K562 (cell line): Measurements from ENCODE around the gene KLHDC10. TPM values are rescaled to one million over a fixed set of nuclear protein-coding genes. Genes with fewer than 3 reads are reported as not detected.
A peak's percentile ranks its signal among the peaks of the same experiment; 100 is the strongest.

Source experiments
- ATF1 ChIP-seq, 2 experiments: fragments of 450-650 bp in 1 of 2; IDR thresholded peaks; 2 replicates each; pipeline ENCODE4 v1.6.1; 2016; ENCODE audit warnings: missing compliant biosample characterization in 1 of 2, missing genetic modification characterization in 1 of 2
- CHD2 ChIP-seq: IDR thresholded peaks from 2 replicates; pipeline ENCODE4 v1.6.1; 2011; ENCODE audit warnings: low read depth, low read length
- GATA2 ChIP-seq: sonication (generic); formaldehyde crosslinking; IDR thresholded peaks from 2 replicates; pipeline ENCODE4 v1.4.0; 2020; ENCODE audit warnings: mild to moderate bottlenecking, missing genetic modification reagents
- JUNB ChIP-seq: fragments of 450-650 bp; formaldehyde crosslinking; conservative IDR thresholded peaks from 2 replicates; pipeline ENCODE4 v1.4.0; 2020; ENCODE audit warnings: mild to moderate bottlenecking
- MED1 ChIP-seq: sonication (generic); formaldehyde crosslinking; IDR thresholded peaks from 2 replicates; pipeline ENCODE4 v1.8.1; 2023; ENCODE audit warnings: missing genetic modification reagents, borderline replicate concordance
- NBN ChIP-seq: fragments of 450-650 bp; IDR thresholded peaks from 2 replicates; pipeline ENCODE4 v1.6.1; 2016; ENCODE audit warnings: low read depth, mild to moderate bottlenecking
- NELFE ChIP-seq: IDR thresholded peaks from 2 replicates; pipeline ENCODE4 v1.6.1; 2011; ENCODE audit warnings: mild to moderate bottlenecking; ENCODE audit not compliant: insufficient read depth, insufficient read length
- NR1H2 ChIP-seq: sonication (generic); formaldehyde crosslinking; IDR thresholded peaks from 2 replicates; pipeline ENCODE4 v1.4.0; 2020; ENCODE audit warnings: mild to moderate bottlenecking, missing genetic modification reagents
- PRPF4 ChIP-seq: fragments of 200-400 bp; formaldehyde crosslinking; IDR thresholded peaks from one replicate; pipeline ENCODE4 v1.6.1; 2017; ENCODE audit warnings: low read length, low read depth, mild to moderate bottlenecking; ENCODE audit not compliant: insufficient read depth, poor library complexity, severe bottlenecking
- PTTG1 ChIP-seq: fragments of 450-650 bp; IDR thresholded peaks from 2 replicates; pipeline ENCODE4 v1.6.1; 2016; ENCODE audit warnings: low read depth, mild to moderate bottlenecking, missing genetic modification characterization, missing compliant biosample characterization
- RUNX1 ChIP-seq: sonication (generic); IDR thresholded peaks from 2 replicates; pipeline ENCODE4 v1.6.1; 2016; ENCODE audit warnings: antibody characterized with exemption, low read depth
- WHSC1 ChIP-seq: IDR thresholded peaks from one replicate; pipeline ENCODE4 v1.6.1; 2012; ENCODE audit warnings: low read length, control low read depth, inconsistent platforms
- ZBED1 ChIP-seq: IDR thresholded peaks from 2 replicates; pipeline ENCODE4 v1.6.1; 2014
- ZFP30 ChIP-seq: fragments of 250-450 bp; sonication (Bioruptor Pico); IDR thresholded peaks from 2 replicates; pipeline ENCODE4 v1.8.0; 2022; ENCODE audit warnings: moderate library complexity, mild to moderate bottlenecking, inconsistent platforms, borderline replicate concordance
- ZNF311 ChIP-seq: fragments of 250-450 bp; sonication (Bioruptor Pico); IDR thresholded peaks from 2 replicates; pipeline ENCODE4 v1.4.0; 2020; ENCODE audit warnings: mild to moderate bottlenecking, moderate library complexity
- polyA plus RNA-seq, 8 experiments: library from polyadenylated mRNA; depleted of rRNA in 4 of 8; stranded (reverse) in 5 of 8; unstranded in 3 of 8; fragments of >200 nt; fragmentation: Nextera tagmentation in 2 of 8; fragmentation: Illumina TruSeq in 1 of 8; extraction: Ambion mirVana in 2 of 8; extraction: Trizol in 1 of 8; gene quantifications; 2 replicates each; pipeline versions ENCODE4 v1.2.1 to v1.2.3, GENCODE V29; 2011 to 2014; ENCODE audit warnings: inconsistent platforms in 1 of 8, missing spikeins in 1 of 8
- total RNA-seq, 7 experiments: library from RNA; depleted of rRNA in 6 of 7; stranded (reverse); fragments of >200 nt in 6 of 7; fragmentation: Illumina TruSeq in 2 of 7; extraction: Trizol in 2 of 7; gene quantifications; 2 replicates each; pipeline versions ENCODE4 v1.2.1 to v1.2.3, GENCODE V29; 2011 to 2021; ENCODE audit warnings: low replicate concordance in 1 of 7
- TF ChIP-seq, protein P1 (sequence below): IDR thresholded peaks from 2 replicates; pipeline ENCODE4 v1.6.1; 2011; ENCODE audit not compliant: insufficient read length; ENCODE audit errors: extremely low read depth
- TF ChIP-seq, protein P2 (sequence below): fragments of 450-650 bp; formaldehyde crosslinking; IDR thresholded peaks from 2 replicates; pipeline ENCODE4 v1.4.0; 2020; ENCODE audit warnings: mild to moderate bottlenecking, moderate library complexity
- TF ChIP-seq, protein P3 (sequence below): fragments of 450-650 bp; formaldehyde crosslinking; conservative IDR thresholded peaks from 2 replicates; pipeline ENCODE4 v1.4.0; 2022; ENCODE audit warnings: mild to moderate bottlenecking, missing genetic modification characterization
- TF ChIP-seq, protein P4 (sequence below): sonication (generic); formaldehyde crosslinking; IDR thresholded peaks from 2 replicates; pipeline ENCODE4 v1.8.0; 2022; ENCODE audit warnings: missing genetic modification reagents, mild to moderate bottlenecking, moderate library complexity, borderline replicate concordance

KLHDC10 gene
- total and polyA plus RNA-seq, 9 of the 15 experiments (the other 6 are each of a cell fraction or from before 2014, with no cell fraction given): 9.8 to 80.5 (median 31.4) TPM

DNA sequence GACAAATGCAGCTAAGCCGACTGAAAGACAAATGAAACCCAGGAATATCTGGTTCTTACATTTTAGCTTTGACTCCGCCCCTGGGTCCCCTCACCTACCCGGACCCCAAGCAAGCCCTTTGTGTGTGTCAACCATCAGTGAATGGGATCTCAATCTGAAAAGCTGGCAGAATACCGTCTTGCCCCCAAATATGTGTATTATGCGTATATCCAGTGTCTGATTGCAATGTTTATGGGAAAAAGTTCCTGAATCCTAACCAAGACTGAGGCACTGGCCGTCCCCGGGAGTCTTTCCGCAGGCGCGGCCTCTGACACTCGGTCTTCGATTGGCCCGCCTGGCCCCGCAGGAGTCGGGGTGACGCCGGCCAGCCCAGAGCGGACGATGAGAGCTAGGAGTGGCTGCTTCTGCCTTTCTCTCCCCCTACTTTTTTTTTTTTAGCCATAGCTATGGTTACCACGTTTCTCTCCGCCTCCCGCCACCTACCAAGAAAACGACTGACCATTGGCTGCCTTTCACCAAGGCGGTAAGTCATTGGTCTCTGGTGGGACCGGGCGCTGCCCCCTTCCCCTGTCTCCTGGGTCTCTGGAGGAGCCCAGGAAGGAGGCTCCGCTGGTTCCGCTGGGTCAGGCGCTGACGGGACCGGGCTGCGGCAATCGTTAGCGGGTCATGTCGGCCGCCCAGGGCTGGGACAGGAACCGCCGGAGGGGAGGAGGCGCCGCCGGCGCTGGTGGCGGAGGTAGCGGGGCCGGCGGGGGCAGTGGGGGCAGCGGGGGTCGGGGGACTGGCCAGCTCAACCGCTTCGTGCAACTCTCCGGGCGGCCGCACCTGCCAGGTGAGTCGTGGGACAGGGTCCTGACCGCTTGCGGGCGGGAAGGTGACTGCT, at the start of gene KLHDC10 (continued):
- no peak for TF ChIP-seq ATF1 (CRISPR knock-in tag; IDR thresholded peaks at IDR 0.05)
- peak; percentile 93 for TF ChIP-seq ATF1 (tag; IDR thresholded peaks at IDR 0.05)
- TF ChIP-seq CHD2: peak; percentile 86
- peak; percentile 82; the same call in 1 of the 2 replicates for TF ChIP-seq ZBED1
- TF ChIP-seq JUNB (CRISPR knock-in tag): no peak
- no peak for TF ChIP-seq GATA2
- no peak for TF ChIP-seq ZFP30 (CRISPR knock-in tag)
- TF ChIP-seq NBN: peak; percentile 93
- no peak for TF ChIP-seq PTTG1
- TF ChIP-seq, protein P1, sequence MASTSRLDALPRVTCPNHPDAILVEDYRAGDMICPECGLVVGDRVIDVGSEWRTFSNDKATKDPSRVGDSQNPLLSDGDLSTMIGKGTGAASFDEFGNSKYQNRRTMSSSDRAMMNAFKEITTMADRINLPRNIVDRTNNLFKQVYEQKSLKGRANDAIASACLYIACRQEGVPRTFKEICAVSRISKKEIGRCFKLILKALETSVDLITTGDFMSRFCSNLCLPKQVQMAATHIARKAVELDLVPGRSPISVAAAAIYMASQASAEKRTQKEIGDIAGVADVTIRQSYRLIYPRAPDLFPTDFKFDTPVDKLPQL: no peak
- no peak for TF ChIP-seq NELFE
- TF ChIP-seq, protein P2, sequence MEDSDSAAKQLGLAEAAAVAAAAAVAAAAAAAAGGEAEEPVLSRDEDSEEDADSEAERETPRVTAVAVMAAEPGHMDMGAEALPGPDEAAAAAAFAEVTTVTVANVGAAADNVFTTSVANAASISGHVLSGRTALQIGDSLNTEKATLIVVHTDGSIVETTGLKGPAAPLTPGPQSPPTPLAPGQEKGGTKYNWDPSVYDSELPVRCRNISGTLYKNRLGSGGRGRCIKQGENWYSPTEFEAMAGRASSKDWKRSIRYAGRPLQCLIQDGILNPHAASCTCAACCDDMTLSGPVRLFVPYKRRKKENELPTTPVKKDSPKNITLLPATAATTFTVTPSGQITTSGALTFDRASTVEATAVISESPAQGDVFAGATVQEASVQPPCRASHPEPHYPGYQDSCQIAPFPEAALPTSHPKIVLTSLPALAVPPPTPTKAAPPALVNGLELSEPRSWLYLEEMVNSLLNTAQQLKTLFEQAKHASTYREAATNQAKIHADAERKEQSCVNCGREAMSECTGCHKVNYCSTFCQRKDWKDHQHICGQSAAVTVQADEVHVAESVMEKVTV (CRISPR knock-in tag): no peak
- no peak for TF ChIP-seq NR1H2 (CRISPR knock-in tag)
- TF ChIP-seq ZNF311 (CRISPR knock-in tag): no peak
- TF ChIP-seq, protein P3, sequence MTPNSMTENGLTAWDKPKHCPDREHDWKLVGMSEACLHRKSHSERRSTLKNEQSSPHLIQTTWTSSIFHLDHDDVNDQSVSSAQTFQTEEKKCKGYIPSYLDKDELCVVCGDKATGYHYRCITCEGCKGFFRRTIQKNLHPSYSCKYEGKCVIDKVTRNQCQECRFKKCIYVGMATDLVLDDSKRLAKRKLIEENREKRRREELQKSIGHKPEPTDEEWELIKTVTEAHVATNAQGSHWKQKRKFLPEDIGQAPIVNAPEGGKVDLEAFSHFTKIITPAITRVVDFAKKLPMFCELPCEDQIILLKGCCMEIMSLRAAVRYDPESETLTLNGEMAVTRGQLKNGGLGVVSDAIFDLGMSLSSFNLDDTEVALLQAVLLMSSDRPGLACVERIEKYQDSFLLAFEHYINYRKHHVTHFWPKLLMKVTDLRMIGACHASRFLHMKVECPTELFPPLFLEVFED (CRISPR knock-in tag): no peak
- no peak for TF ChIP-seq WHSC1
- no peak for TF ChIP-seq MED1 (CRISPR knock-in tag)
- TF ChIP-seq PRPF4: no peak
- TF ChIP-seq, protein P4, sequence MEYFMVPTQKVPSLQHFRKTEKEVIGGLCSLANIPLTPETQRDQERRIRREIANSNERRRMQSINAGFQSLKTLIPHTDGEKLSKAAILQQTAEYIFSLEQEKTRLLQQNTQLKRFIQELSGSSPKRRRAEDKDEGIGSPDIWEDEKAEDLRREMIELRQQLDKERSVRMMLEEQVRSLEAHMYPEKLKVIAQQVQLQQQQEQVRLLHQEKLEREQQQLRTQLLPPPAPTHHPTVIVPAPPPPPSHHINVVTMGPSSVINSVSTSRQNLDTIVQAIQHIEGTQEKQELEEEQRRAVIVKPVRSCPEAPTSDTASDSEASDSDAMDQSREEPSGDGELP: peak; percentile 90
- TF ChIP-seq RUNX1: no peak
